Endometrial microvascular endothelial cells (primary cell): ENCODE measurements around the gene IL32. TPM values are rescaled to one million over a fixed set of nuclear protein-coding genes. Genes with fewer than 3 reads are reported as not detected.
"Not testable (repeated sequence)": the region's sequence is repeated elsewhere in the genome, so short reads cannot be mapped to it uniquely, and the experiment has no call there.

ENCODE experiments used
- in situ Hi-C: cut with HindIII; loops from 2 replicates; pipeline ENCODE4 v1.10.0; 2017; ENCODE audit warnings: low sequenced_read_pairs, low pct_unique_long_range_greater_than_20kb; ENCODE audit errors: inconsistent ontology term
- total RNA-seq: library from RNA; depleted of rRNA; stranded (reverse); fragments of >200 nt; gene quantifications from one replicate; pipeline ENCODE4 v1.2.3, GENCODE V29; 2015; ENCODE audit errors: inconsistent ontology term

IL32 gene
- total RNA-seq, 1 donor from 2014 or later, result 364 TPM

DNA sequence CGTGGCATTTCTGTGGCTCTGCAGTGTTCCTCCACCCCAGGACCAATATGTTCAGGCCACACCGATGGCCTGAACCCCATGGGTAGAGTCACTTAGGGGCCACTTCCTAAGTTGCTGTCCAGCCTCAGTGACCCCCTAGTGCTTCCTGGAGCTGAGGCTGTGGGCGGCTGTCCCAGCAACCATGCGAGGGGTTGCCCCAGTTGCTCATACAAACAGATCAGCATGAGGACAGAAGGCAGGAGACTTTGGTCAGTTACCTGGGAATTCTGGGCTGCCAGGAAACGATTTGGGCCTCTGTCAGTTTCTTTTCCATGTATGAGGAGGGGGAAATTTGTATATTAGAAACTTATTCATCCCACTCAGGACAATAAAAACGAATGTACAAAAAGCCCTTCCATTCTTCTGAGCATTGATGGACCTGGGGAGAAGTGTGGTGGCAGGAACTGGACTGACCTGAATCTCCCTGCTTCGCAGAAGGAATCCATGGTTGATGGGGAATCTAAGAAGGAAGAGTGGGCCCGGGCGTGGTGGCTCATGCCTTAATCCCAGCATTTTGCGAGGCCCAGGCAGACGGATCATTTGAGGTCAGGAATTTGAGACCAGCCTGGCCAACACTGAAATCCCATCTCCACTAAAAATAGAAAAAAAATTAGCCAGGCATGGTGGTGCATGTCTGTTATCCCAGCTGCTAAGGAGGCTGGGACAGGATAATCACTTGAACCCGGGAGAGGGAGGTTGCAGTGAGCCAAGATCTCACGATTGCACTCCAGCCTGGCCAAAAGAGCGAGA is 4.9 kb upstream of the IL32 start:
- in situ Hi-C loops, result no loop called here

DNA sequence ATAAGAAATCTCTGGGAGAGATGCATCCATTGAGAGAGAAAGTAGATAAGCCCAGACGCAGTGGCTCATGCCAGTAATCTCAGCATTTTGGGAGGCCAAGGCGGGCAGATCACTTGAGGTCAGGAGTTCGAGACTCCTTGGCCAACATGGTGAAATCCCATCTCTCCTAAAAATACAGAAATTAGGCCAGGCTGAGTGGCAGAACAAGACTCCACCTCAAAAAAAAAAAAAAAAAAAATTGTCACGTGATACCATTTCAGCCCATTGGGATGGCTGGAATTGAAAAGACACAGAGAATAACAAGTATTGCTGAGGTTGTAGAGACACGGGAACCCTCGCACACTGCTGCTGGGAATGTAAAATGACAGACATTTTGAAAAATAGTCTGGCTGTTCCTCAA is 2.9 kb upstream of the IL32 start:
- in situ Hi-C loops, result no loop called here

DNA sequence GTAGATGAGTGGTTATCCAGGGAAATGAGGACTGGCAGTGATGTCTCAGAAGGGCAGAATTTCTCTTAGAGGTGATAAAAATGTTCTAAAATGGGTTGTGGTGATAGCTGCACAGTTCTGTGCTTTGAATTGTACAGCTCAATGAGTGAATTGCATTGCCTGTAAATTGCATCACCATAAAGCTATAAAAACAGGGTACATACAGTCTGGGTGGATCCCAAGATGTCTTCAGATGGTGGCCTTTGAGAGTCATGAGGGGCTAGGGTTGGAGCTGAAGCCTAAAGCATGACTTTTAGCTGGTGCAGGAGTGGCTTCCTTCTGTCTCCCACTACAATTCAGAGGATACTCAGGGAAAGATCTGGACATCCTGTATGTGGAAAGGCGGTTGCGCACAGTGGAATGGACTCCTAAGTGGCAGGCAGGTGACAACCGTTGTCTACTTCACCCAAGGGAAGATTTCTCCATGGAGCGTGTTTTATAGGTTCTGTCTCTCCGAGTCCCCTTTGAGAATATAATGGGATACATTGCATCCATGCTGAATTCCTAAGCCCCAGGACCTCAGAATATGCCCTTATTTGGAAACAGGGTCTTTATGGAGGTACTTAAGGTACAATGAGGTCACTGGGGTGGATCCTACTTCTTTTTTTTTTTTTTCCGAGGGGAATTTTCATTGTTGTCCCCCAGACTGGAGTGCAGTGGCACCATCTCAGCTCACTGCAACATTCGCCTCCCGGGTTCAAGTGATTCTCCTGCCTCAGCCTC is 1.6 kb upstream of the IL32 start:
- in situ Hi-C loops, result no loop called here

DNA sequence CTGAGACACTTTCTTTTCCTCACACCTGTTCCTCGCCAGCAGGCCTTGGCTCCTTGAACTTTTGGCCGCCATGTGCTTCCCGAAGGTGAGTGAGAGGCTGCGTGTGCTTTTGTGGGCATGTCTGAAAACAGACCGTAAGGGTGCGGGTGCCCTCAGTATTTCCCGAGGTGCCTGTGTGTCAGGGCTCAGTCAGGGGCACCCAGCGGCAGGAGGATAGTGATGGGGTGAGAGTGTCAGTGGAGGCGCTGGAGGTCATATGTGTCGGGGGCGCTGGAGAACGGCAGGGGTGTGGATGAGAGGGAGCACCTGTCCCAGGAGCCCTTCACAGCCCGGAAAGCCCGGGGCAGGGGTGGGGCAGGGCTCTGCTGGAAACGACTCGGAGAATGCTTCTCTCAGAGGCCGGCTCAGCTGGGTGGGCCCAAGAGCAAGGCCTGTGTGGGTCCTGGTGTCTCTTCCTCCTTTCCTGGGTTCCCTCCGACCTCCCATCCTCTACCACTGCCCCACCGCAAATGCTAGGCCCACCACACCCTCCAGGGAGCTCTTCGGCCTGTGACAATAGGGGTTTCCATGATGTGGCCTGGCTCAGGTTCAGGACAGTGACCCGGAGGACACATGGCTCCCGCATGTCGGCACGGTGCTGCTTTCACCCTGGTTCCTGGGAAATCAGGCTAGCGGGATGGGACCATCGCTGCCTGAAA is 451 bp downstream of the IL32 start:
- in situ Hi-C loops, result no loop called here

DNA sequence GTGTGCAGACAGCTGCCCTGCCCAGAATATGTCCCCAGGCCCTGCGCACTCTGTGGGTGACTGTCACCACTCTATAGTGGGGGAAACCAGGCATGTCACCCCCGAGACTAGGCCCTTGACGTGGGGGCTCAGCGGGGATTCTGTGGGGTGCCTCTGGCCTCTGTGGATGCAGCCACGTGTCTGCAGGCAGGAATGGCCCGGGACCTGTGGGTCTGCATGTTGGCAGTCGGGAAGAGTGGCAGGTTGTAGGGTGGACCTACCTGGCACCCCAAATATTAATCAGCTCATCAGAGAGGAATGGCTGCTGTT is 954 bp downstream of the IL32 start:
- in situ Hi-C loops, result no loop called here

DNA sequence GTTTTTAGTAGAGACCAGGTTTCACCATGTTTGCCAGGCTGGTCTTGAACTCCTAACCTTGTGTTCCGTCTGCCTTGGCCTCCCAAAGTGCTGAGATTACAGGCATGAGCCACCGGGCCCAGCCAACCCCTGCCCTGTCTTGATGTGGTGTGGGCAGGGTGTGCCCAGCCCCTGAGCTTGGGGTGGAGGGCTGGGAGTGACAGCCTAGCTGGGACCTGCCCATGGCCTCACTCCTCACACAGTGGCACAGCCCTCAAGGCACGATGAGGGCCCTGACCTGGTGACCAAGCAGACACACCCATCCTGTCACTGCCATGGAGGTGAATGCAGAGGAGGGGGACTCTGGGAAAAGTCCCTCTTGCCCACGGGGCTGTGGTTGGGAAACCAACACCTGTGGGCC is 3.0 kb downstream of the IL32 start:
- in situ Hi-C loops, result no loop called here

DNA sequence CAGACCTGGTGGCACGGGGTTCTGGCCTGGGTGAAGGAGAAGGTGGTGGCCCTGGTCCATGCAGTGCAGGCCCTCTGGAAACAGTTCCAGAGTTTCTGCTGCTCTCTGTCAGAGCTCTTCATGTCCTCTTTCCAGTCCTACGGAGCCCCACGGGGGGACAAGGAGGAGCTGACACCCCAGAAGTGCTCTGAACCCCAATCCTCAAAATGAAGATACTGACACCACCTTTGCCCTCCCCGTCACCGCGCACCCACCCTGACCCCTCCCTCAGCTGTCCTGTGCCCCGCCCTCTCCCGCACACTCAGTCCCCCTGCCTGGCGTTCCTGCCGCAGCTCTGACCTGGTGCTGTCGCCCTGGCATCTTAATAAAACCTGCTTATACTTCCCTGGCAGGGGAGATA is 3.7 kb downstream of the IL32 start:
- in situ Hi-C loops, result not testable (repeated sequence)

DNA sequence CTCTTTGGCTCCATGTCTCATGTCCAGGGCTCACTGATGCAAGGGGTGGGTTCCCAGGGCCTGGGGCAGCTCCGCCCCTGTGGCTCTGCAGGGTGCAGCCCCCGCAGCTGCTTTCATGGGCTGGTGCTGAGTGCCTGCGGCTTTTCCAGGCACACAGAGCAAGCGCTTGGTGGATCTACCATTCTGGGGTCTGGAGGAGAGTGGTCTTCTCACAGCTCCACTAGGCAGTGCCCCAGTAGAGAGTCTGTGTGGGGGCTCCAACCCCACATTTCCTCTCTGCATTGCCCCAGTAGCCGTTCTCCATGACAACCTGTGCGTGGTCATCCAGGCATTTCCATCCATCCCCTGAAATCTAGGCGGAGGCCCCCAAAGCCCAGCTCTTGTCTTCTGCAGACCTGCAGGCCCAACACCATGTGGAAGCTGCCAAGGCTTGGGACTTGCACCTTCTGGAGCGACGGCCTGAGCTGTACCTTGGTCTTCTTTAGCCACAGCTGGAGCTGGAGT is 5.2 kb downstream of the IL32 start:
- in situ Hi-C loops, result no loop called here

DNA sequence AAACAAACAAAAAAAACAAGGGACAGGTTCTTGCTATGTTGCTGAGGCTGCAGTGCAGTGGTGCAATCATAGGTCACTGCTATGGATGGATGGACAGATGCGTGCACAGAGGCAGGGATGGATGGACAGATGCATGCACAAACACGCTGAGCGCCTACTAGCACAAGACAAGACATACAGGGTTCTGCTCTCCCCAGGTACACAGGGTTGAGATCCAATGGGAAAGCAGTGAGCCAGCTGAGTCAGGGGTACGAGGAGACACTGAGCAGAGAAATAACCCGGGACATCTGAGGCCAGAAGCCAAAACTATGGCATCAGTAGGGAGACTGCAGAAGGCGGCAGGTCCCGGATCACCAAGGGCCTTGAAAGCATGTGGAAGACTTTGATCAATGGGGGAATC is 6.2 kb downstream of the IL32 start:
- in situ Hi-C loops, result no loop called here

DNA sequence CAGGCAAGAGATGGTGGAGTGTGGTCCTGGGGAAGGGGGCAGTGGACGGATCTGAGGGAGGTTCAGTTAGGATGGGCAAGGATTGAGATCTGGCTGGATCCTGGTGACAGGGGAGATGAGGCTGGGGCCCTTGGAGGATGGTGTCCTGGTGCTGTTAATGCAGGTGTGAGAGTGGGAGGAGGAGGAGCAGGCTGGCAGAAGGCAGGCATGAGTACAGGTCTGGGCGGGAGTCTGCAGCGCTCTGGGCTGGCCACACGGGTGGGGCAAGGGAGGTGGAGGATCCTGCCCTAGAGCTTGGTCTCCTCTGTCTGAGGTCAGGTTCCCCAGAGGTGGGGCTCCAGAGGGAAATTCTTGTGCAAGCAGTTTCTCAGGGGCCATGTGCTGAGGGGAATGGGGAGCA is 6.7 kb downstream of the IL32 start:
- in situ Hi-C loops, result not testable (repeated sequence)

DNA sequence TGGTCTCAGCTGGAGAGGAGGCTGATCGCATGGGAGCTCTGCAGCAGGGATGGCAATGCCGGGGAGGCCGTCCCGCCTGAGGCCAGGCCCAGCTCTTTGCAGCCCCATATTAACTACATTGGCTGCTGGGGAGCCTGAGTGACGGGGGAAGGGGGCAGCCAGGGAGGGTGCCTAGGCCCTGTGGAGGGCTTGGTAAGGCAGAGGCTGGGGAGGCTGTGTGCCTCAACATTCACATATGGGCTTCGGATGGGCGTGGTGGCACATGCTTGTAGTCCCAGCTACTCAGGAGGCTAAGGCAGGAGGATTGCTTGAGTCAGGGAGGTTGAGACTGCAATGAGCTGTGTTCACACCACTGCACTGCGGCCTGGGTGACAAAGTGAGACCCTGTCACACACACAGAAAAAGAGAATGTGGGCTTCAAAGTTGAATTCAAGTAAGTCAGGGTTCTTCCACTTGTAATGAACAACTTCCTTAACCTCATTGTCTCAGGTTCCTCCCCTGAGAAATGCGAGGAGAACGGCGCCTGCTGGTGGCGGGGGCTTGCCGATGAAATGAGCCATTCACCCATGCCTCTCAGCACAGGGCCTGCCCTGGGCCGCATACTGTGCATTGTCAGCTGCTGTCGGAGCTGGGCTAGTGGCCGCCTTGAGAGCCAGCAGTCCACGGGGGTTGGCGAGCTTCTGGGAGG is 7.3 kb downstream of the IL32 start:
- in situ Hi-C loops, result not testable (repeated sequence)

DNA sequence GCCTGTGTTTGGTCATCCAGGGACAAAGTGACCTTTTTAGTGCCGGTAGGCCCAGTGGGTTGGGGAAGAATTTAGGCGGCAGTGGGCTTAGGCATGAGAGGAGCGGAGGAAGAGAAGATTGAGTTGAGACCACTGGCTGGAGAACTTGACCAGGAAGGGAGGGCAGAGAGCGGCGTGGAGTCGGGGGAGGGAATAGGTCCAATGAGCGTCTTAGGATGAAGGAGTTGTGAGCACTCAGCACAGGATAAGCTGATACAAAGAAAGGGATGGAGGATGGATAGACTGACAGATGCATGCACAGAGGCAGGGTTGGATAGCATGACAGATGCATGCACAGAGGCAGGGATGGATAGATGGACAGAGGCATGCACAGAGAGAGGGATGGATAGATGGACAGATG is 8.0 kb downstream of the IL32 start:
- in situ Hi-C loops, result no loop called here

DNA sequence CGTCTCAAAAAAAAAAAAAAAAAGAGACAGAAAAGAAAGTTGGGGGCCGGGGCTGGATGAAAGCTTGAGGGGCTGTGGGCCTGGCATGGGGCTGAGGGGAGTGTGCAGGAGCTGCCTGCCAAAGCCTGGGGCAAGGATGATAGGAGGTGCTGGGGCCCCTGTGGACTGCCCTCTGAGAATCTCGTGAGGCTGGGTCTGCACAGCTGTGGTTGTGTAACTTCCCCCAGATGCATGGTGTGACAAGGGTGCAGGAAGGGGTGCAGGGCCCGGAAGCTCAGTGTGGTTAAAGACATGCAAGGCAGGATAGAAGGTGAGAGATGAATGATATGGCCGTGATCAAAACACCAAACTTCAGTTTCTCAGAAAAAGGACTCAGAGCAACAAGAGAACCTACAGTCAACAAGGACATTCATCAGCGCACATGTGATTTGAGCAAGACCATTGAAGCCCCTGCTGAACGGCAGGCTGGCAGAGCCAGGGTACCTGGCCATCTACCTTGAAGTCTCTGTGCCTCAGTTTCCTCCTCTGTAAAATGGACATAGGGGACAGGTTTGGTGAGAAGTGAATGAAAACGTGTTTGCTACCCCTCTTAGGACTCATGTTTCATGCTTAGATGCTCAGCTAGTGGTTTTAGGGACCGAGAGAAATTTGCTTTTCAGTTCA is 9.6 kb downstream of the IL32 start:
- in situ Hi-C loops, result no loop called here

DNA sequence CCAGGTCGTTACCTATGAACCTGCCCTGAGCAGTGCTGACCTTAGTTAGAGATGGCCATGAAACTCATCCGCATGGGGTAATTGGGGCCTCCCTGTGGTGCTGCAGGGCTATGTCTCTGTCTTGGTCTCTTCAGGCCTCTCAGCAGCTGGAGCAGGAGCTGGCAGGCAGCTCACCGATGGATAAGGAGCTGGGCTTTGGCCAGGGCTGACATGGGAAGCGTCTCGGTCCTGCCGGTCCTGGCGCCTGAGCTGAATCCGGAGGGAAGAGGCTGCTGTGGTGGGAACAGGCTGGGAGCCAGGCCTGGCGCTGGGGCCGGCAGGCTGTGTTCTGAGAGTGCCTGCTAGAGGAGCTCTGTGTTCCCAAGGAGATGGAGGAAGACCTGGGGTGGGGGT is 10.1 kb downstream of the IL32 start:
- in situ Hi-C loops, result no loop called here

DNA sequence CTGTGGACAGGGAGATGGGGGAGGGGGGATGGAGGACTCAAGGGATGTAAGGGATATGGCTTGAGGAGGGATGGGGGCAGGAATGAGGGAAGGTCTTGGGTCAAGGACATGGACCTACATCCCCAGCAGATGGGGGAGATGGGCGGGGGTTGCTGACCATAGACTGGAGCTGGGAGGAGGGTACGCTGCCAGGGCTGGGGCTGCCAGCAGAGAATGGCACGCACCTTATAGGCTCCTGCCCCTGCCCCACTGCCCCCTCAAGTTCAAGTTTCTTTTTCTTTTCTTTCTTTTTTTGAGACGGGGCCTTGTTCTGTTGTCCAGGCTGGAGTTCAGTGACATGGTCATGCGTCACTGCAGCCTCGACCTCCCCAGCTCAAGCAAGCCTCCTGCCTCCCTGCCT is 10.5 kb downstream of the IL32 start:
- in situ Hi-C loops, result not testable (repeated sequence)

DNA sequence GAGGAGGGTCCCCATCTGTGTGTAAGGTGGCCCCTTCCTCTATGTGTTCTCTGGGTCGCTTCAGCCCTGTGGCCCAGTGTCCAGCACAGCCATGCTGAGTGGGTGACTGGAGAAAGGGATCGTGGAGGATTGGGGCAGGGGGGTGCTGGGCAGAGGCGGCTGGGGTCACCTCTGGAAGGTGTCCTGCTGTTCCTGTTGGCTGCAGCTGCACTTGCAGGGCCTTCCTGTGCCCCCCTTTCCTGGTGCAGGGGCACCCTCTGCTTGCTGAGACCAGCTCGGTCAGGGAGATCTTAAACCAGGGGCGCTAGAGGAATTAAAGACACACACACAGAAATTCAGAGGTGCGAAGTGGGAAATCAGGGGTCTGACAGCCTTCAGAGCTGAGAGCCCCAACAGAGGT is 11.1 kb downstream of the IL32 start:
- in situ Hi-C loops, result no loop called here

DNA sequence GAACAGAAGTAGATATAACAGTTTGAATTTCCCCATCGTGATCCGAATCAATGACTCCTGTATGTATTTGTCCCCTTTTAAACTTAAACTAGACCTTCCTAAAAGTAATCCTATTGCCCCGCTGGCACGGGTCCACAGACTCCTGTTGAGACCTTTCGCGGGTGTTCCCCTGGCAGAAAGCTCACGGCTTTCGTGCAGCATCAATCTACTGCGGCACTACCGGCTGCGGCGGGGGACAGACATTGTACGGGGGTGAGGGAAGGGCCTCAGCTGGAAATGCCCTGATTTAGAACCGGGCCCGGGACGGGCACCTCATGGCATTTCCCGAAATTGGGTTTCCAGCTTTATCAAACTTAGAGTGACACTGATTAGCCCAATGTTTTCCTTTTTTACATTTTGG is 14.6 kb downstream of the IL32 start:
- in situ Hi-C loops, result no loop called here

DNA sequence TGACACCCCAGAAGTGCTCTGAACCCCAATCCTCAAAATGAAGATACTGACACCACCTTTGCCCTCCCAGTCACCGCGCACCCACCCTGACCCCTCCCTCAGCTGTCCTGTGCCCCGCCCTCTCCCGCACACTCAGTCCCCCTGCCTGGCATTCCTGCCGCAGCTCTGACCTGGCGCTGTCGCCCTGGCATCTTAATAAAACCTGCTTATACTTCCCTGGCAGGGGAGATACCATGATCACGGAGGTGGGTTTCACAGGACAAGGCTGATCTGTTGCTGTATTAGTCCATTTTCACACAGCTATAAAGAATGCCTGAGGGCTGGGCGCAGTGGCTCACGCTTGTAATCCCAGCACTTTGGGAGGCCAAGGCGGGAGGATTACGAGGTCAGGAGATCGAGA is 16.5 kb downstream of the IL32 start:
- in situ Hi-C loops, result not testable (repeated sequence)

DNA sequence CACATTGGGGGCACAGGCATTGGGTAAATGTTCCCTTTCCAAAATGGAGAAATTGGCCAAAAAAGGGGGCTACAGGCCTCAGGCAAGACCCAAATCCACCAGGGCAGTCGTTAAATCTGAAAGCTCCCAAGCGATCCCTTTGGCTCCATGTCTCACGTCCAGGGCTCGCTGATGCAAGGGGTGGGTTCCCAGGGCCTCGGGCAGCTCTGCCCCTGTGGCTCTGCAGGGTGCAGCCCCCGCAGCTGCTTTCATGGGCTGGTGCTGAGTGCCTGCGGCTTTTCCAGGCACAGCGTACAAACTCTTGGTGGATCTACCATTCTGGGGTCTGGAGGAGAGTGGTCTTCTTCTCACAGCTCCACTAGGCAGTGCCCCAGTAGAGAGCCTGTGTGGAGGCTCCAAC is 18.0 kb downstream of the IL32 start:
- in situ Hi-C loops, result not testable (repeated sequence)
